Body of pancreas (tissue), 4 donors: ENCODE measurements around the gene CHMP4A.

Source experiments
- POLR2A ChIP-seq, 3 donors: fragments of 450-650 bp; IDR thresholded peaks; one replicate each; pipeline ENCODE4 v1.6.1; 2016; ENCODE audit warnings: antibody characterized with exemption in 3 of 3, mild to moderate bottlenecking in 2 of 3
- TF ChIP-seq, protein P1 (sequence below), 7 experiments: fragments of 450-650 bp in 4 of 7; fragments of 200-600 bp in 3 of 7; sonication (generic) in 3 of 7; IDR thresholded peaks; one replicate each; pipeline ENCODE4 v1.5.1; 2016 to 2019; ENCODE audit warnings: antibody characterized with exemption in 7 of 7

DNA sequence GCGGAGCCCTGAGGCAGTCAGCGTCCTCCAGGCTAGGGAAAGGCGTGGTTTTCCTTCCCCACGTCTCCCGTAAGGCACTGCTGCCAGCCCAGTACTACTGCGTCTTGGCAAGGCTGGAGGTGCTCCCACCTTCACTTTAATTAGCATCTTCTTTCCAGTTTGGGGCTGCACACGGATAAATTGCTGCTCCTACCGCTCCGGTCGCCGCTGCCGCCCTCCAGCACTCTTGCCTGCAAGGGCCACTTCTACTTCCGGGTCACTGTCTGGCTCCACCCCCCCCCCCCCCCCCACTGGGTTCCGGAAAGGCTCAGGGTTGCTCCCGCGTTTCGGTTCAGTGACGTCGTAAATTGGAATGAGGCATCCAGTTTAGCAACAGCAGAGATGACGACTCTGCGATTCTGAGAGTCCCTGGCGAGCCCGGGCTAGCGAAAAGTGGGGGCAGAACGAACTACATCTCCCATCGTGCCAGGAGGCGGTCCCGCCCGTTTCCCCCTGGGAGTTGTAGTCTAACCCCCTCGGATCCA is 18.9 kb upstream of the CHMP4A start, which contains the start of gene NEDD8:
- TF ChIP-seq POLR2A (IDR thresholded peaks at IDR 0.05): peak in 2 of 3 donors; percentile 45 to 71
- TF ChIP-seq, protein P1, sequence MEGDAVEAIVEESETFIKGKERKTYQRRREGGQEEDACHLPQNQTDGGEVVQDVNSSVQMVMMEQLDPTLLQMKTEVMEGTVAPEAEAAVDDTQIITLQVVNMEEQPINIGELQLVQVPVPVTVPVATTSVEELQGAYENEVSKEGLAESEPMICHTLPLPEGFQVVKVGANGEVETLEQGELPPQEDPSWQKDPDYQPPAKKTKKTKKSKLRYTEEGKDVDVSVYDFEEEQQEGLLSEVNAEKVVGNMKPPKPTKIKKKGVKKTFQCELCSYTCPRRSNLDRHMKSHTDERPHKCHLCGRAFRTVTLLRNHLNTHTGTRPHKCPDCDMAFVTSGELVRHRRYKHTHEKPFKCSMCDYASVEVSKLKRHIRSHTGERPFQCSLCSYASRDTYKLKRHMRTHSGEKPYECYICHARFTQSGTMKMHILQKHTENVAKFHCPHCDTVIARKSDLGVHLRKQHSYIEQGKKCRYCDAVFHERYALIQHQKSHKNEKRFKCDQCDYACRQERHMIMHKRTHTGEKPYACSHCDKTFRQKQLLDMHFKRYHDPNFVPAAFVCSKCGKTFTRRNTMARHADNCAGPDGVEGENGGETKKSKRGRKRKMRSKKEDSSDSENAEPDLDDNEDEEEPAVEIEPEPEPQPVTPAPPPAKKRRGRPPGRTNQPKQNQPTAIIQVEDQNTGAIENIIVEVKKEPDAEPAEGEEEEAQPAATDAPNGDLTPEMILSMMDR (IDR thresholded peaks at IDR 0.05): no peak
